ENCODE measurements around the gene ANKMY2. TPM values are rescaled to one million over a fixed set of nuclear protein-coding genes. Genes with fewer than 3 reads are reported as not detected.
"Not testable (repeated sequence)": the region's sequence is repeated elsewhere in the genome, so short reads cannot be mapped to it uniquely, and the experiment has no call there.

The ANKMY2 gene
- total RNA-seq, 1 experiment from 2014 or later, result 10.2 TPM

- not testable (repeated sequence) for DNase-seq (ENCODE audit: low spot score)
These were observed 14.4 kb upstream of the ANKMY2 start for GRCh38 chr7:16659854-16660497.

GRCh38 chr7:16657656-16658279 lies 12.2 kb upstream of the ANKMY2 start:
- DNase-seq (ENCODE audit: low spot score), result no peak

- no peak for DNase-seq (ENCODE audit: low spot score)
These were observed 10.6 kb upstream of the ANKMY2 start for GRCh38 chr7:16656141-16656540.

GRCh38 chr7:16655394-16655793 lies 9.8 kb upstream of the ANKMY2 start:
- no peak for DNase-seq (ENCODE audit: low spot score)

GRCh38 chr7:16652888-16653287 lies 7.3 kb upstream of the ANKMY2 start:
- peak; percentile 41 for DNase-seq (ENCODE audit: low spot score)

GRCh38 chr7:16652240-16652583 lies 6.7 kb upstream of the ANKMY2 start:
- no peak for DNase-seq (ENCODE audit: low spot score)

- DNase-seq (ENCODE audit: low spot score), result no peak
These were observed 6.1 kb upstream of the ANKMY2 start for GRCh38 chr7:16651396-16652239.

GRCh38 chr7:16650266-16650665 lies 4.7 kb upstream of the ANKMY2 start:
- DNase-seq (ENCODE audit: low spot score), result no peak

GRCh38 chr7:16649196-16649595 lies 3.6 kb upstream of the ANKMY2 start:
- no peak for DNase-seq (ENCODE audit: low spot score)

GRCh38 chr7:16648551-16648950 lies 3.0 kb upstream of the ANKMY2 start:
- peak; percentile 12 for DNase-seq (ENCODE audit: low spot score)

GRCh38 chr7:16647435-16647960 lies 1.9 kb upstream of the ANKMY2 start:
- DNase-seq (ENCODE audit: low spot score), result peak; percentile 9

GRCh38 chr7:16646472-16647072 lies 1.0 kb upstream of the ANKMY2 start:
- peak; percentile 57 for DNase-seq (ENCODE audit: low spot score)

GRCh38 chr7:16644636-16645592 lies 640 bp downstream of the ANKMY2 start:
- DNase-seq (ENCODE audit: low spot score), result peak; percentile 55

GRCh38 chr7:16644157-16644556 lies 1.4 kb downstream of the ANKMY2 start:
- DNase-seq (ENCODE audit: low spot score), result no peak

- DNase-seq (ENCODE audit: low spot score), result no peak
These were observed 7.0 kb downstream of the ANKMY2 start for GRCh38 chr7:16638282-16639280.

- DNase-seq (ENCODE audit: low spot score), result no peak
These were observed 8.2 kb downstream of the ANKMY2 start for GRCh38 chr7:16637379-16637778.

- DNase-seq (ENCODE audit: low spot score), result no peak
These were observed 8.9 kb downstream of the ANKMY2 start for GRCh38 chr7:16636555-16637101.

GRCh38 chr7:16634271-16634738 lies 11.2 kb downstream of the ANKMY2 start:
- no peak for DNase-seq (ENCODE audit: low spot score)

GRCh38 chr7:16630654-16631053 lies 14.9 kb downstream of the ANKMY2 start:
- DNase-seq (ENCODE audit: low spot score), result no peak
